ENCODE measurements around the gene ADAD2.

ADAD2 gene

DNA sequence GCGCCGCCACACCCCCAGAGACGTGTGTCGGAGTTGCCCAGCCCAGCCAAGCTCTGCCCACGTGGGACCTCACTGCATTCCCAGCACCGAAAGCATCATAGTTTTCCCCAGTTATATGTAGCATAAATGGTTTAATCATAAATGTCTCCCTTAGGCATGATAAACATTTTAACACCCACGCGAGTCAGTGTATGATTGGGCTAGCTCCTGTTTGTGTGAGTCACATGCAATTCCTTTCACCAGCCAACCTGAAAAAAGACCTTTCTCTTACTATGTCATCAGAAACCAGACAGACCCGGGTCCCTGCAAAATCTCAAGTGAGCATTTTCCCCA lies 13.2 kb upstream of the ADAD2 start:
- DNase-seq = no peak

- no peak for DNase-seq
Measured at GRCh38 chr16:84178146-84178765, 12.7 kb upstream of the ADAD2 start.

- DNase-seq = no peak
Measured at GRCh38 chr16:84178892-84179611, 11.9 kb upstream of the ADAD2 start.

- no peak for DNase-seq
Measured at GRCh38 chr16:84179612-84180320, 11.2 kb upstream of the ADAD2 start.

DNA sequence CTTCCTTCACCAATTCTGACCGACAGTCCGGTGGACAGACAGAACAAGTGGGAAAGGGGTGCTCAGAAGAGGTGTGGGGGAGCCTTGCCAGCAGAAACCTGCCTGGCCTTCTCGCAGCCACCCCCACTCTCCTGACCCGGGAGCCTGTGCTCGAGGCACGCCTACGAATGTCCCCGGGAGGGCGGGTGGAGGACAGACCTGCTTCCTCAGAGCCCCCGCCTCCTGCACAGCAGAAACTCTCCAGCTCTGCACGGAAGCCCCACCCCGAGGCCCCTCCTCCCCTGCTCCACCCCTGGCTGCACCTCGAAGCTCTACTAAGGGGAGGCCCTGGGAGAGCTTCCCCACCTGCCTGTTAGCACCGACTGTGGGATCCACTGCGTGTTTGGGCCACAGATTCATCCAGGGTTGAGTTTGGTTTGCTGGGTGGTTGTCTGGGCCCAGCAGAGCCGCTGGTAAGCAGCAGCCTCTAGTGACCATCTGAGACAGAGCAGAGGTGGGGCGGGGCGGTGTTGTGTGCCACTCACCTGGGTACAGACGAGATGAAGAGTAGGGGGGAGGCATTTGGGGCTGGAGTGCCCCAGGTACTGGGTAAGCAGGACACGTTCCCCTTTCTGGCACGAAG lies 10.3 kb upstream of the ADAD2 start:
- DNase-seq = no peak

GRCh38 chr16:84181144-84181915 lies 9.6 kb upstream of the ADAD2 start:
- no peak for DNase-seq

GRCh38 chr16:84182104-84182503 lies 8.9 kb upstream of the ADAD2 start:
- no peak for DNase-seq

- no peak for DNase-seq
Measured at GRCh38 chr16:84182680-84183571, 8.0 kb upstream of the ADAD2 start.

- DNase-seq = no peak
Measured at GRCh38 chr16:84183572-84183875, 7.4 kb upstream of the ADAD2 start.

DNA sequence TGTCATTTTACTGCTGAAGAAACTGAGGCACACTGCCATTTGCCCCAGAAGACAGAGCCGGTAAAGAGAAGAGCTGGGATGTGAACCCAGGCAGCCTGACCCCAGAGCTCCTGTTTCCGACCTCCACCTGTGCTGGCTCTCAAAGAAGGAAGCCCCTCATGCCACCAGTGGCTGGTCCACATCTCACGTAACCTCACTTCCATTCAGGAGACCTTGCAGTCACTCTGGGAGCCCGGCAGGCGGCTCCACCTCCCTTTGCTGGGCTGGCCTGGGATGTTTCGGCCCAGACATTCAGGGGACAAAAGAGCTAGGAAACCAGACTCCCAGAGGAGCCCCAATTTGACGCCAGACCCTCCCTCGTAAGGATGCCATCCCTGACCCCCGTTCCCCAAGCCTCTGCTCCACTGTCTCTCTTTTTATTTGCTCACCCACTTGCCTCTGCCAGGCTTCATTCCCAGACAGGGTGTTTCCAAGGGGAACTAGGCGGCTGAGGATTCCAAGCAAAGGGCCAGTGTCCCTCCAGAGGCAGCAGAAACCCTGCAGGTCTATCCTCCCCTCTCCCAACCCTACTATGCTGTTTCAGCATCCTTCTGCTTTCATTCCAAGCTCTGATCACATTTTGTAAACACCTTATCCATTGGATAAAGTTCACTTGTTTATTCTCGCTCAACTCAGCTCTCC lies 6.9 kb upstream of the ADAD2 start:
- DNase-seq = no peak

GRCh38 chr16:84184775-84185174 lies 6.2 kb upstream of the ADAD2 start:
- DNase-seq = no peak

- peak; percentile 94 for DNase-seq
Measured at GRCh38 chr16:84186685-84187437, 4.1 kb upstream of the ADAD2 start, which contains the start of gene TAF1C. Gene TAF1C, minus strand, starts transcription at chr16:84187057. Its CDS starts 2,069 bp downstream, at chr16:84184988.

DNA sequence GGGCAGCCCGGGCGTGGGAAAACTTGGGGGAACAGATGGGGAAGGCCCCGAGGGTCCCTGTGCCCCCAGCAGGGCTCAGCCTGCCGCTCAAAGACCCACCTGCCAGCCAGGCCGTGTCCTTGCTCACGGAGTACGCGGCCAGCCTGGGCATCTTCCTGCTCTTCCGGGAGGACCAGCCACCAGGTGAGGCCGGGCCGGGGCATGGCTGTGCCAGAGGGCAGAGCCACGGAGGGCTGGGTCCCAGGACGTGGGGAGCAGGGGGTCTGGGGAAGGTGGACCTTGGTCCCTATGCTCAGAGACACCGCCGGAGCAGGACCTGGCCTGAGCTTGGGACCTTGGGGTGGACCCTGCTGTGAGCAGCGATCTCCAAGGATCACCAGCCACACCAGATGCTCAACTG lies 509 bp downstream of the ADAD2 start:
- no peak for DNase-seq

GRCh38 chr16:84193480-84193879 lies 2.5 kb downstream of the ADAD2 start:
- no peak for DNase-seq

DNA sequence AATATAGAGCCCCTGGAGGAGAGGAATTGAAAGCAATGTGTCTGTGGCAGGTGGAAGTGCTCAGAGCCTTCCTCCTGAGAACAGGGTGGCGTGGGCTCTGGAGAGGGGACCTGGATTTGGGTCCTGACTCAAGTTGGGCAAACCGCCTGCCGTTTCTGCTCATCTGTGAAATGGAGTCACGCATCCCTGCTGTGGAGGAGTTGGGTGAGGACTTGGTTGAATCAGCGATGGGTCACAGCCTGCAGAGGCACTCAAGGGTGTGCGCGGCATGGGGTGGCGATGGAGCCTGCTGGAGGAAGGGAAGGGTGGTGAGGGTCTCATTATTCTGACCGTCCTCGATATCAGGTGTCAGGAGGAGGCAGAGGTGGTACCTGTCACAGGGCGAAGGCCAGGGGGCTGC lies 3.1 kb downstream of the ADAD2 start:
- no peak for DNase-seq

- no peak for DNase-seq
Measured at GRCh38 chr16:84194470-84195200, 3.7 kb downstream of the ADAD2 start.

DNA sequence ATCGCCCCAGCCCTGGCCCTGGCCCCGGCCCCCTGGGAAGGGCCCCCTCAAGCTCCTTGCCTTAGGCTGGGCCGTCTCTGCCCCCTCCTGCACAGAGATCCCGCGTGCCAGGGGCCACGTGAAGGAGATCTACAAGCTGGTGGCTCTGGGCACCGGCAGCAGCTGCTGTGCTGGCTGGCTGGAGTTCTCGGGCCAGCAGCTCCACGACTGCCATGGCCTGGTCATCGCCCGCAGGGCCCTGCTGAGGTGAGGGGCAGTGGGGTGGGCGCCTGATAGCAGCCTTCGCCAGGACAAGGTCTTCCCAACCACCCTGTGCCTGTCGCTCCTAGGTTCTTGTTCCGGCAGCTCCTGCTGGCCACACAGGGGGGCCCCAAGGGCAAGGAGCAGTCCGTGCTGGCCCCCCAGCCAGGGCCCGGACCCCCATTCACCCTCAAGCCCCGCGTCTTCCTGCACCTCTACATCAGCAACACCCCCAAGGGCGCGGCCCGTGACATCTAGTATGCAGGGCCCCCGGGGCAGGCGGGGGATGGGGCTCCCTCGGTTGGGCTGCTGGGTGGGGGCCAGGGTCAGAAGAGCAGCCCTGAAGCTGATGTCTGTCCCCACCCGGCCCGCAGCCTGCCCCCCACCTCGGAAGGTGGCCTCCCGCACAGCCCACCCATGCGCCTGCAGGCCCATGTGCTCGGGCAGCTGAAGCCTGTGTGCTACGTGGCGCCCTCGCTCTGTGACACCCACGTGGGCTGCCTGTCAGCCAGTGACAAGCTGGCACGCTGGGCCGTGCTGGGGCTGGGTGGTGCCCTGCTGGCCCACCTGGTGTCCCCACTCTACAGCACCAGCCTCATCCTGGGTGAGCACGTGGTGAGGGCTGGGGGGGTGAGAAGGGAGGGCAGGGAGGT lies 4.5 kb downstream of the ADAD2 start:
- no peak for DNase-seq

- DNase-seq = no peak
Measured at GRCh38 chr16:84196101-84196500, 5.1 kb downstream of the ADAD2 start.

Data from femur (tissue), 1 donor.